Measurements from ENCODE around the gene MIPEP.

MIPEP gene

GRCh38 chr13:23806874-23807526, 82.2 kb downstream of the MIPEP start:
- Histone ChIP-seq H3K27me3 (ENCODE audit: insufficient read depth, poor library complexity, severe bottlenecking) (no peaks in the 10 kb centered on the region), H3K27ac (replicated peaks) (no peak overlapping the region), H3K4me3 (replicated peaks; ENCODE audit: insufficient read depth, low read length) (no peak overlapping the region)
- no peak for DNase-seq (ENCODE audit: low read depth in 1 of 2, low spot score in 1 of 2)
- TF ChIP-seq REST (IDR thresholded peaks at IDR 0.05; ENCODE audit: insufficient replicate concordance, low read depth) (no peak), POLR2AphosphoS5 (IDR thresholded peaks at IDR 0.05; ENCODE audit: low read depth) (no peak), SPI1 (IDR thresholded peaks at IDR 0.05; ENCODE audit: borderline replicate concordance, low read depth) (no peak), GABPA (IDR thresholded peaks at IDR 0.05; ENCODE audit: low read depth) (no peak), CTCF (IDR thresholded peaks at IDR 0.05; ENCODE audit: insufficient read depth, low read length) (no peak)

- H3K27ac ChIP-seq (replicated peaks): no peak overlapping the region
- TF ChIP-seq REST (IDR thresholded peaks at IDR 0.05; ENCODE audit: insufficient replicate concordance, low read depth): no peak
- TF ChIP-seq SPI1 (IDR thresholded peaks at IDR 0.05; ENCODE audit: borderline replicate concordance, low read depth): no peak
- no peak for TF ChIP-seq POLR2AphosphoS5 (IDR thresholded peaks at IDR 0.05; ENCODE audit: low read depth)
- no peak for TF ChIP-seq CTCF (IDR thresholded peaks at IDR 0.05; ENCODE audit: insufficient read depth, low read length)
- no peak overlapping the region for H3K4me3 ChIP-seq (replicated peaks; ENCODE audit: insufficient read depth, low read length)
- no peaks in the 10 kb centered on the region for H3K27me3 ChIP-seq (ENCODE audit: insufficient read depth, poor library complexity, severe bottlenecking)
- no peak for DNase-seq (ENCODE audit: low read depth in 1 of 2, low spot score in 1 of 2)
Measured at GRCh38 chr13:23805821-23806220, 83.4 kb downstream of the MIPEP start.

GRCh38 chr13:23805122-23805521, 84.1 kb downstream of the MIPEP start:
- Histone ChIP-seq H3K27ac (replicated peaks) (no peak overlapping the region), H3K27me3 (ENCODE audit: insufficient read depth, poor library complexity, severe bottlenecking) (no peaks in the 10 kb centered on the region), H3K4me3 (replicated peaks; ENCODE audit: insufficient read depth, low read length) (no peak overlapping the region)
- DNase-seq (ENCODE audit: low read depth in 1 of 2, low spot score in 1 of 2): no peak
- no peak for TF ChIP-seq GABPA (IDR thresholded peaks at IDR 0.05; ENCODE audit: low read depth)
- TF ChIP-seq CTCF (IDR thresholded peaks at IDR 0.05; ENCODE audit: insufficient read depth, low read length): no peak
- no peak for TF ChIP-seq POLR2AphosphoS5 (IDR thresholded peaks at IDR 0.05; ENCODE audit: low read depth)
- TF ChIP-seq REST (IDR thresholded peaks at IDR 0.05; ENCODE audit: insufficient replicate concordance, low read depth): no peak

Data from HL-60 (cell line).